HUDEP-2 (cell line): Measurements from ENCODE around the gene SLC22A6.
"Not testable (repeated sequence)": the region's sequence is repeated elsewhere in the genome, so short reads cannot be mapped to it uniquely, and the experiment has no call there.

Experiments
- DNase-seq, 76 experiments: peaks; one replicate each; lab custom pipeline; 2025; ENCODE audit not compliant: unreplicated experiment in 76 of 76; lab: John Stamatoyannopoulos, UW

The SLC22A6 gene

GRCh38 chr11:62988276-62988675 is 3.5 kb upstream of the SLC22A6 start:
- DNase-seq, result no peak

- DNase-seq, result no peak
Observed at GRCh38 chr11:62985041-62985750, 429 bp upstream of the SLC22A6 start.

- DNase-seq, result no peak
Observed at GRCh38 chr11:62983536-62984199, 1.1 kb downstream of the SLC22A6 start.

- DNase-seq, result peak in 1 of 76 experiments; percentile 2
Observed at GRCh38 chr11:62981743-62982142, 3.0 kb downstream of the SLC22A6 start.

- DNase-seq, result peak in 2 of 76 experiments; percentile 2
Observed at GRCh38 chr11:62980133-62980760, 4.5 kb downstream of the SLC22A6 start.

GRCh38 chr11:62976109-62976508 is 8.7 kb downstream of the SLC22A6 start:
- peak in 1 of 76 experiments; percentile 5 for DNase-seq

GRCh38 chr11:62974848-62975522 is 9.8 kb downstream of the SLC22A6 start:
- peak in 48 of 76 experiments; percentile 2 to 63 (median 30) for DNase-seq

GRCh38 chr11:62965574-62965973 is 19.2 kb downstream of the SLC22A6 start:
- DNase-seq, result peak in 1 of 76 experiments; percentile 6

- no peak for DNase-seq
Observed at GRCh38 chr11:62962391-62962790, 22.4 kb downstream of the SLC22A6 start.

GRCh38 chr11:62961017-62961570 is 23.7 kb downstream of the SLC22A6 start:
- DNase-seq, result no peak

- DNase-seq, result no peak
Observed at GRCh38 chr11:62959422-62959980, 25.3 kb downstream of the SLC22A6 start.

GRCh38 chr11:62958547-62959421 is 26.0 kb downstream of the SLC22A6 start:
- DNase-seq, result no peak

GRCh38 chr11:62957147-62957546 is 27.6 kb downstream of the SLC22A6 start:
- DNase-seq, result no peak

GRCh38 chr11:62954478-62954877 is 30.3 kb downstream of the SLC22A6 start:
- DNase-seq, result no peak

GRCh38 chr11:62953811-62954210 is 31.0 kb downstream of the SLC22A6 start:
- DNase-seq, result no peak

GRCh38 chr11:62948765-62949320 is 35.9 kb downstream of the SLC22A6 start:
- no peak for DNase-seq

- not testable (repeated sequence) for DNase-seq
Observed at GRCh38 chr11:62945538-62945937, 39.2 kb downstream of the SLC22A6 start.

GRCh38 chr11:62937528-62937927 is 47.2 kb downstream of the SLC22A6 start:
- DNase-seq, result peak in 1 of 76 experiments; percentile 12

GRCh38 chr11:62934496-62934785 is 50.3 kb downstream of the SLC22A6 start:
- DNase-seq, result no peak
